GM23338 (cell line): ENCODE results near the gene PARVA. TPM values are rescaled to one million over a fixed set of nuclear protein-coding genes. Genes with fewer than 3 reads are reported as not detected.

Source experiments
- ATAC-seq: fragments of 200-7000 bp; cut with Tn5 transposase; 3 replicates; pipeline ENCODE4 v1.9.1; 2020
- DNase-seq: peaks from one replicate; pipeline ENCODE4 v3.0.0-alpha.2; 2015; ENCODE audit warnings: low spot score
- H2AFZ ChIP-seq: fragments of 200-600 bp; sonication (generic); 2 replicates; pipeline ENCODE4 v1.8.0; 2016; ENCODE audit warnings: antibody characterized with exemption, mild to moderate bottlenecking, moderate library complexity
- H3F3A ChIP-seq: fragments of 200-600 bp; sonication (generic); replicated peaks from 2 replicates; pipeline ENCODE4 v1.8.0; 2017; ENCODE audit warnings: antibody characterized with exemption, mixed run types, low read depth
- H3K27ac ChIP-seq: fragments of 200-600 bp; sonication (generic); 2 replicates; pipeline ENCODE4 v1.6.1; 2016; ENCODE audit warnings: low read depth
- H3K27me3 ChIP-seq: fragments of 200-600 bp; sonication (generic); 2 replicates; pipeline ENCODE4 v1.8.0; 2016; ENCODE audit warnings: mild to moderate bottlenecking, mixed run types, moderate library complexity; ENCODE audit not compliant: insufficient read depth
- H3K36me3 ChIP-seq: fragments of 200-600 bp; sonication (generic); 2 replicates; pipeline ENCODE4 v1.8.0; 2016; ENCODE audit warnings: mild to moderate bottlenecking; ENCODE audit not compliant: insufficient read depth
- H3K4me1 ChIP-seq: fragments of 200-600 bp; sonication (generic); 2 replicates; pipeline ENCODE4 v1.8.0; 2016; ENCODE audit warnings: mild to moderate bottlenecking, moderate library complexity; ENCODE audit not compliant: insufficient read depth
- H3K4me2 ChIP-seq: fragments of 200-600 bp; sonication (generic); 2 replicates; pipeline ENCODE4 v1.7.1; 2017; ENCODE audit warnings: mixed run types
- H3K4me3 ChIP-seq: fragments of 200-600 bp; sonication (generic); 2 replicates; pipeline ENCODE4 v1.6.1; 2016; ENCODE audit warnings: mixed run types
- H3K79me2 ChIP-seq: fragments of 200-600 bp; sonication (generic); replicated peaks from 2 replicates; pipeline ENCODE4 v1.8.0; 2017; ENCODE audit warnings: mild to moderate bottlenecking; ENCODE audit not compliant: insufficient read depth
- H3K9me2 ChIP-seq: fragments of 200-600 bp; sonication (generic); 2 replicates; pipeline ENCODE4 v1.8.0; 2017; ENCODE audit not compliant: insufficient read depth
- H4K20me1 ChIP-seq: fragments of 200-600 bp; sonication (generic); replicated peaks from 2 replicates; pipeline ENCODE4 v1.8.0; 2017; ENCODE audit warnings: mild to moderate bottlenecking; ENCODE audit not compliant: insufficient read depth
- H3K27ac Mint-ChIP-seq: 2 replicates; pipeline ENCODE4 v1.8.0; 2020; ENCODE audit warnings: inconsistent platforms, mild to moderate bottlenecking, moderate library complexity, mixed read lengths
- H3K27me3 Mint-ChIP-seq: 3 replicates; pipeline ENCODE4 v1.8.0; 2022; ENCODE audit warnings: low read depth, mild to moderate bottlenecking, moderate library complexity, mixed read lengths, inconsistent platforms; ENCODE audit not compliant: insufficient read depth, poor library complexity
- H3K36me3 Mint-ChIP-seq: 3 replicates; pipeline ENCODE4 v1.8.0; 2021; ENCODE audit warnings: low read depth, mild to moderate bottlenecking, inconsistent platforms, moderate library complexity, mixed read lengths
- H3K4me1 Mint-ChIP-seq: 3 replicates; pipeline ENCODE4 v1.8.0; 2020; ENCODE audit warnings: mild to moderate bottlenecking, inconsistent platforms, mixed read lengths
- H3K4me3 Mint-ChIP-seq: 3 replicates; pipeline ENCODE4 v1.8.0; 2021; ENCODE audit warnings: moderate library complexity, mild to moderate bottlenecking, inconsistent platforms, mixed read lengths
- H3K9me3 Mint-ChIP-seq: 3 replicates; pipeline ENCODE4 v1.8.0; 2020; ENCODE audit warnings: moderate library complexity, mild to moderate bottlenecking, inconsistent platforms, mixed read lengths
- CREB1 ChIP-seq: fragments of 250-450 bp; sonication (Bioruptor Pico); IDR thresholded peaks from 2 replicates; pipeline ENCODE4 v1.5.0; 2020; ENCODE audit warnings: low read depth, mild to moderate bottlenecking, moderate library complexity
- CTCF ChIP-seq, 2 experiments: fragments of 200-600 bp in 1 of 2; sonication (generic) in 1 of 2; conservative IDR thresholded peaks; 2 replicates each; pipeline versions ENCODE4 v1.5.1 to v1.6.1; 2016 to 2017; ENCODE audit warnings: antibody characterized with exemption in 2 of 2, low read depth in 2 of 2, mild to moderate bottlenecking in 2 of 2, moderate library complexity in 1 of 2
- ETS1 ChIP-seq: IDR thresholded peaks from 2 replicates; pipeline ENCODE4 v1.6.1; 2016; ENCODE audit warnings: antibody characterized with exemption
- EZH2phosphoT487 ChIP-seq: fragments of 200-600 bp; sonication (generic); IDR thresholded peaks from one replicate; pipeline ENCODE4 v1.8.1; 2018; ENCODE audit warnings: antibody characterized with exemption; ENCODE audit not compliant: unreplicated experiment
- JUNB ChIP-seq: IDR thresholded peaks from one replicate; pipeline ENCODE4 v1.6.1; 2016; ENCODE audit warnings: antibody characterized with exemption; ENCODE audit not compliant: unreplicated experiment
- STAT1 ChIP-seq: IDR thresholded peaks from one replicate; pipeline ENCODE4 v1.6.1; 2016; ENCODE audit warnings: antibody characterized with exemption; ENCODE audit not compliant: unreplicated experiment
- ZNF114 ChIP-seq: fragments of 250-450 bp; sonication (Bioruptor Pico); IDR thresholded peaks from 2 replicates; pipeline ENCODE4 v1.5.0; 2020; ENCODE audit warnings: mild to moderate bottlenecking, moderate library complexity
- ZNF331 ChIP-seq: fragments of 250-450 bp; sonication (Bioruptor Pico); IDR thresholded peaks from 2 replicates; pipeline ENCODE4 v1.5.0; 2020; ENCODE audit warnings: low read depth, mild to moderate bottlenecking, moderate library complexity
- ZNF462 ChIP-seq: fragments of 250-450 bp; sonication (Bioruptor Pico); IDR thresholded peaks from 2 replicates; pipeline ENCODE4 v1.5.0; 2020; ENCODE audit warnings: mild to moderate bottlenecking, moderate library complexity
- polyA plus RNA-seq: library from polyadenylated mRNA; unstranded; fragments of >200 nt; fragmentation: Nextera tagmentation; extraction: Ambion mirVana; gene quantifications from 2 replicates; pipeline ENCODE4 v1.2.1, GENCODE V29; 2016
- total RNA-seq: library from RNA; depleted of rRNA; stranded (reverse); fragments of >200 nt; shearing (Covaris generic); gene quantifications from 2 replicates; pipeline ENCODE4 v1.2.3, GENCODE V29; 2014

PARVA gene
- total and polyA plus RNA-seq, 2 experiments from 2014 or later = 5.8 to 6.9 TPM

- H4K20me1 ChIP-seq = no peaks in the 10 kb centered on the region
- H3K4me2 ChIP-seq = no peak overlapping the region
- H3K4me3 Mint-ChIP-seq = no peak overlapping the region
Observed at GRCh38 chr11:12449961-12450715, 72.8 kb downstream of the PARVA start.

More at GRCh38 chr11:12449961-12450715, 72.8 kb downstream of the PARVA start:
- Mint-ChIP-seq H3K27me3 (peaks cover 3% of the 10 kb centered on the region), H3K27ac (no peak overlapping the region), H3K9me3 (no peaks in the 10 kb centered on the region), H3K36me3 (no peaks in the 10 kb centered on the region), H3K4me1 (peaks cover 9% of the 10 kb centered on the region)
- no peak for DNase-seq
- H3K4me3 ChIP-seq = no peak overlapping the region
- TF ChIP-seq CTCF (conservative IDR thresholded peaks at IDR 0.05; ENCODE audit: low read depth in 2 of 2) (no peak), ZNF114 (CRISPR knock-in tag) (no peak), ZNF462 (no peak), ETS1 (no peak), EZH2phosphoT487 (no peak), JUNB (no peak), ZNF331 (no peak), CREB1 (CRISPR knock-in tag) (no peak), STAT1 (no peak)
- no peaks in the 10 kb centered on the region for H3K4me1 ChIP-seq
- ATAC-seq = no peak
- H3K27ac ChIP-seq = no peak overlapping the region
- H3F3A ChIP-seq = no peaks in the 10 kb centered on the region
- H3K9me2 ChIP-seq = no peaks in the 10 kb centered on the region
- no peak overlapping the region for H2AFZ ChIP-seq
- H3K27me3 ChIP-seq = no peaks in the 10 kb centered on the region
- H3K79me2 ChIP-seq = no peaks in the 10 kb centered on the region
- H3K36me3 ChIP-seq = no peaks in the 10 kb centered on the region
